Central memory CD8-positive, alpha-beta T cell (primary cell): Measurements from ENCODE around the gene PDE4B.
A peak's percentile ranks its signal among the peaks of the same experiment; 100 is the strongest.

Source experiments
- ATAC-seq: fragments of 150-1000 bp; cut with Tn5 transposase; replicated peaks from 2 replicates; pipeline ENCODE4 v1.10.0; 2022; ENCODE audit warnings: mild to moderate bottlenecking, moderate FRiP score, moderate number of reproducible peaks; ENCODE audit not compliant: poor library complexity, severe bottlenecking; ENCODE audit errors: extremely low read depth
- DNase-seq, 2 donors: peaks; one replicate each; pipeline ENCODE4 v3.0.0; 2021; ENCODE audit warnings: low spot score in 2 of 2
- H3K27ac Mint-ChIP-seq: one replicate; pipeline ENCODE4 v1.8.0; 2022; ENCODE audit warnings: low read depth, mild to moderate bottlenecking, moderate library complexity, mixed read lengths
- H3K27me3 Mint-ChIP-seq: one replicate; pipeline ENCODE4 v1.8.0; 2022; ENCODE audit warnings: mixed read lengths
- H3K36me3 Mint-ChIP-seq: one replicate; pipeline ENCODE4 v1.8.0; 2022; ENCODE audit warnings: mild to moderate bottlenecking, moderate library complexity, mixed read lengths; ENCODE audit not compliant: insufficient read depth
- H3K4me1 Mint-ChIP-seq: one replicate; pipeline ENCODE4 v1.8.0; 2022; ENCODE audit warnings: mixed read lengths
- H3K4me3 Mint-ChIP-seq: one replicate; pipeline ENCODE4 v1.8.0; 2022; ENCODE audit warnings: mild to moderate bottlenecking, moderate library complexity, mixed read lengths
- H3K9me3 Mint-ChIP-seq: one replicate; pipeline ENCODE4 v1.8.0; 2022; ENCODE audit warnings: mixed read lengths

The PDE4B gene

GRCh38 chr1:66356605-66357004 lies 563.9 kb downstream of the PDE4B start:
- peak overlapping the region; percentile 4 for H3K27ac Mint-ChIP-seq
- H3K36me3 Mint-ChIP-seq = peaks cover 45% of the 10 kb centered on the region
- ATAC-seq = no peak
- H3K4me1 Mint-ChIP-seq = peaks cover 76% of the 10 kb centered on the region
- no peaks in the 10 kb centered on the region for H3K27me3 Mint-ChIP-seq
- no peak for DNase-seq
- no peaks in the 10 kb centered on the region for H3K9me3 Mint-ChIP-seq
- H3K4me3 Mint-ChIP-seq = peak overlapping the region; percentile 26

- Mint-ChIP-seq H3K4me3 (peak overlapping the region; percentile 26), H3K27ac (peak overlapping the region; percentile 4), H3K9me3 (no peaks in the 10 kb centered on the region), H3K4me1 (peaks cover 76% of the 10 kb centered on the region), H3K36me3 (peaks cover 44% of the 10 kb centered on the region), H3K27me3 (no peaks in the 10 kb centered on the region)
- no peak for DNase-seq
- no peak for ATAC-seq
Measured at GRCh38 chr1:66357021-66357420, 564.3 kb downstream of the PDE4B start.

- DNase-seq (no peak), ATAC-seq (peak; percentile 96)
- Mint-ChIP-seq H3K9me3 (no peaks in the 10 kb centered on the region), H3K27ac (peak overlapping the region; percentile 4), H3K4me3 (peak overlapping the region; percentile 26), H3K4me1 (peaks cover 76% of the 10 kb centered on the region), H3K36me3 (peaks cover 48% of the 10 kb centered on the region), H3K27me3 (no peaks in the 10 kb centered on the region)
Measured at GRCh38 chr1:66357478-66358197, 564.9 kb downstream of the PDE4B start.

- Mint-ChIP-seq H3K36me3 (peaks cover 54% of the 10 kb centered on the region), H3K4me3 (no peak overlapping the region), H3K9me3 (no peaks in the 10 kb centered on the region), H3K4me1 (peaks cover 65% of the 10 kb centered on the region), H3K27ac (no peak overlapping the region), H3K27me3 (no peaks in the 10 kb centered on the region)
- ATAC-seq = no peak
- no peak for DNase-seq
Measured at GRCh38 chr1:66359269-66359668, 566.6 kb downstream of the PDE4B start.

- no peak overlapping the region for H3K4me3 Mint-ChIP-seq
- H3K9me3 Mint-ChIP-seq = no peaks in the 10 kb centered on the region
- no peak for DNase-seq
- no peak overlapping the region for H3K27ac Mint-ChIP-seq
- H3K36me3 Mint-ChIP-seq = peaks cover 60% of the 10 kb centered on the region
- no peaks in the 10 kb centered on the region for H3K27me3 Mint-ChIP-seq
- peaks cover 66% of the 10 kb centered on the region for H3K4me1 Mint-ChIP-seq
- no peak for ATAC-seq
Measured at GRCh38 chr1:66359815-66360214, 567.1 kb downstream of the PDE4B start.

GRCh38 chr1:66360285-66360724 lies 567.6 kb downstream of the PDE4B start:
- ATAC-seq = no peak
- Mint-ChIP-seq H3K27me3 (no peaks in the 10 kb centered on the region), H3K4me3 (no peak overlapping the region)

GRCh38 chr1:66364578-66365391 lies 572.1 kb downstream of the PDE4B start:
- peaks cover 84% of the 10 kb centered on the region for H3K36me3 Mint-ChIP-seq
- ATAC-seq (no peak), DNase-seq (no peak)
- H3K4me1 Mint-ChIP-seq = peaks cover 45% of the 10 kb centered on the region
- H3K27me3 Mint-ChIP-seq = no peaks in the 10 kb centered on the region
- no peaks in the 10 kb centered on the region for H3K9me3 Mint-ChIP-seq
- H3K4me3 Mint-ChIP-seq = no peak overlapping the region
- peak overlapping the region; percentile 64 for H3K27ac Mint-ChIP-seq

More at GRCh38 chr1:66360285-66360724, 567.6 kb downstream of the PDE4B start:
- no peak for DNase-seq
- Mint-ChIP-seq H3K9me3 (no peaks in the 10 kb centered on the region), H3K27ac (no peak overlapping the region), H3K36me3 (peaks cover 64% of the 10 kb centered on the region), H3K4me1 (peaks cover 70% of the 10 kb centered on the region)

GRCh38 chr1:66365635-66366034 lies 572.9 kb downstream of the PDE4B start:
- Mint-ChIP-seq H3K27me3 (no peaks in the 10 kb centered on the region), H3K4me1 (peaks cover 50% of the 10 kb centered on the region), H3K27ac (peak overlapping the region; percentile 64), H3K36me3 (peaks cover 87% of the 10 kb centered on the region), H3K4me3 (no peak overlapping the region), H3K9me3 (no peaks in the 10 kb centered on the region)
- DNase-seq (no peak), ATAC-seq (no peak)

GRCh38 chr1:66366634-66367033 lies 573.9 kb downstream of the PDE4B start:
- Mint-ChIP-seq H3K9me3 (no peaks in the 10 kb centered on the region), H3K27ac (peak overlapping the region; percentile 53), H3K4me3 (no peak overlapping the region), H3K27me3 (no peaks in the 10 kb centered on the region), H3K4me1 (peaks cover 55% of the 10 kb centered on the region), H3K36me3 (peaks cover 92% of the 10 kb centered on the region)
- ATAC-seq (peak; percentile 18), DNase-seq (no peak)

- no peak for ATAC-seq
- Mint-ChIP-seq H3K27me3 (no peaks in the 10 kb centered on the region), H3K27ac (peak overlapping the region; percentile 53), H3K9me3 (no peaks in the 10 kb centered on the region), H3K4me3 (no peak overlapping the region), H3K4me1 (peaks cover 53% of the 10 kb centered on the region), H3K36me3 (peaks cover 93% of the 10 kb centered on the region)
- DNase-seq = no peak
Measured at GRCh38 chr1:66367369-66367768, 574.7 kb downstream of the PDE4B start.

GRCh38 chr1:66368261-66368660 lies 575.6 kb downstream of the PDE4B start:
- peaks cover 95% of the 10 kb centered on the region for H3K36me3 Mint-ChIP-seq
- H3K27ac Mint-ChIP-seq = no peak overlapping the region
- H3K9me3 Mint-ChIP-seq = no peaks in the 10 kb centered on the region
- peak overlapping the region; percentile 26 for H3K4me3 Mint-ChIP-seq
- ATAC-seq (no peak), DNase-seq (no peak)
- no peaks in the 10 kb centered on the region for H3K27me3 Mint-ChIP-seq
- peaks cover 59% of the 10 kb centered on the region for H3K4me1 Mint-ChIP-seq

- DNase-seq (no peak), ATAC-seq (no peak)
- Mint-ChIP-seq H3K27me3 (no peaks in the 10 kb centered on the region), H3K4me1 (peaks cover 65% of the 10 kb centered on the region), H3K36me3 (peaks cover 76% of the 10 kb centered on the region), H3K27ac (peak overlapping the region; percentile 69), H3K9me3 (no peaks in the 10 kb centered on the region), H3K4me3 (no peak overlapping the region)
Measured at GRCh38 chr1:66370462-66370971, 577.8 kb downstream of the PDE4B start.
